Daoy (cell line): ENCODE results near the gene HNRNPA3. TPM values are rescaled to one million over a fixed set of nuclear protein-coding genes. Genes with fewer than 3 reads are reported as not detected.
A peak's percentile ranks its signal among the peaks of the same experiment; 100 is the strongest.
"Not testable (repeated sequence)": the region's sequence is repeated elsewhere in the genome, so short reads cannot be mapped to it uniquely, and the experiment has no call there.

ENCODE experiments used
- DNase-seq: peaks from one replicate; pipeline ENCODE4 v3.0.0-alpha.2; 2015; ENCODE audit warnings: low read depth
- total RNA-seq: library from RNA; depleted of rRNA; stranded (reverse); fragments of >200 nt; shearing (Covaris generic); gene quantifications from 2 replicates; pipeline ENCODE4 v1.2.3, GENCODE V29; 2014

Gene HNRNPA3
- total RNA-seq, 1 experiment from 2014 or later: 52.1 TPM

DNA sequence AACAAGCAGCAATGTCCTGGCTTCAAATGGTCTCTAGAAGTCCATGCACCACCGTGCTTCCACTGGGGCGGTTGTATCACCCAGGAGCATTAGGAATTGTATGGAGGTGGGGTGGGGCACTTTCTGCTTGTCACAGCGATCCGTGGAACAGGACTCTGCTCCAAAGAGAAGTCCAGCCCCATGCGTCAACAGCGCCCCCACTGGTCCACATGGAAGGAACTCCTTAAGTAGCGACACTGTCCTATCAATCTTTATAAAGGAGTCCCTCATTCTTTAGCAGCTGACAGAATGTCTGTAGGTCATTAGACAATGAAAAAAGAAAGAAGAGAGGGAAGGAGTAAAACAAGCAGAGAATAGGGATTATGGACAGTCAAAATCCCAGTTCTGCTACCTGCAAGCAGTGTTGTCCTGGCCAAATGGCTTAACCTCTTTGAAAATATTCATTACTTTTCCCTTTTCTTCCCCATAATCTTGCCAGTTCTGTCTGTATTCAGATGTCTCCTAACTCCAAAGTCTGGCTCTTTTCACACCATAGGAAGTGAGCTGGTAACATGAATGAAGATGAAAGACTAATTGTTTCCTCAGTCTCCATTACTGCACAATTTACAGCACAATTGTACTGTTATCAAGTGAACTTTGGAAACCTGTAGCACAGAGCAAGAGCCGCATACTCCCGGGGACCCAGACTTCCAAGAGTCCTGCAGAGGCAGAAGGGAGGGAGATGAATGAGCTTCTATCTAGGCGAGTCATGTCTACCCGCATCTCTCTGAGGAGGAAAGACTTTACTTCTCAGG lies 42.0 kb downstream of the HNRNPA3 start:
- peak; percentile 46 for DNase-seq

GRCh38 chr2:177255227-177255601 lies 42.6 kb downstream of the HNRNPA3 start:
- DNase-seq: no peak

GRCh38 chr2:177256026-177256425 lies 43.4 kb downstream of the HNRNPA3 start:
- DNase-seq: no peak

DNA sequence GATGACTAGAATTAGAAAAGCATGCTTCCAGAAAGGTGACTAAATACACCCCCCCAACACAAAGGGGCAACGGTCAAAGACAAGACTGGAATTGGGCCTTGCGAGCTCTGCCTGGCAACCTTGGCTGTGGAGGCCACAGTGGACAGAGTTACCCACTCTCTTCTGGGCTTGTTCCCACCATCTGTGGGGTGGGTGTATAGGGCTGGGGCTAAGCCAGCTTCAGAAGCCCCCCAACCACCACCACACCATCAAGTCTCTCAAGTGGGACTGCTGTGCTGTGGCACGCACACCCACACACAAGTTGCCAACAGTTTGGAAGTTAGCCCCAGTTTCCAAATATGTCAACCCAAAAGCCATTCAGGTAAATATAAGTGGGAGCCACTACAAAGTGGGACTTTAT lies 44.1 kb downstream of the HNRNPA3 start:
- no peak for DNase-seq

- DNase-seq: no peak
These were observed 44.9 kb downstream of the HNRNPA3 start for GRCh38 chr2:177257471-177257870.

DNA sequence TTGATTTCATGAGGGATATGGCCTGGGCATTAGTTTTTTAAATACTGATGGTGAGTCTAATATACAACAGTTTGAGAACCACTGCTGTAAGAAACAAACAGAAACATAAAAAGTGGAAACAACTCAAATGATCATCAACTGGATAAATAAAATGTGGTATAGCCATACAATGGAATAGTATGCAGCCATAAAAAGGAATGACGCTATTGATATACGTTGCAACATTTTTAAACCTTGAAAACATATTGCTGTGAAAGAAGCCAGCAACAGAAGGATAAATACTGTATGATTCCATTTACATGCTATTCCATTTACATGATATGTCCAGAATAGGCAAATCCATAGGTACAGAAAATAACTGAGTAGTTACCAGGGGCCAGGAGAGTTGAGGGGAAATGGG lies 45.5 kb downstream of the HNRNPA3 start:
- DNase-seq: no peak

GRCh38 chr2:177260379-177260778 lies 47.8 kb downstream of the HNRNPA3 start:
- no peak for DNase-seq

- no peak for DNase-seq
These were observed 48.8 kb downstream of the HNRNPA3 start for GRCh38 chr2:177261116-177262060.

DNA sequence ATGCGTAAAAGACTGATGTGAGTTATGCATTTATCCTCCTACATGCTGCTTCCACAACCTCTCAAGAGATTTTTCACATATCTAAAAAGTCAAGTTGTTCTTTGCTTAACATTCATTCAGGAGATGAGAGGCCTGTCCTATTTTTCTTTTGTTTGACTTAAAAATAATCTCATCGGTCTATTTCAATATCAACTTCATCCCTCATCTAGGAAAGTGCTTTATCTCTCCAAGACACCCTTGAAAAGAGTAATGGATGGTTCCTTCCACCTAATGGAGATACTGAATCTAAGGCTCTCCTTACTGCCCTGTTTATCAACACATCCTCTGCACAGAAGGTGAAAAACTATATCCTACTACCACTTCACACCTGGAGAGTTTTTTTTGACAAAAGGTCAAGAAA lies 49.5 kb downstream of the HNRNPA3 start:
- no peak for DNase-seq

DNA sequence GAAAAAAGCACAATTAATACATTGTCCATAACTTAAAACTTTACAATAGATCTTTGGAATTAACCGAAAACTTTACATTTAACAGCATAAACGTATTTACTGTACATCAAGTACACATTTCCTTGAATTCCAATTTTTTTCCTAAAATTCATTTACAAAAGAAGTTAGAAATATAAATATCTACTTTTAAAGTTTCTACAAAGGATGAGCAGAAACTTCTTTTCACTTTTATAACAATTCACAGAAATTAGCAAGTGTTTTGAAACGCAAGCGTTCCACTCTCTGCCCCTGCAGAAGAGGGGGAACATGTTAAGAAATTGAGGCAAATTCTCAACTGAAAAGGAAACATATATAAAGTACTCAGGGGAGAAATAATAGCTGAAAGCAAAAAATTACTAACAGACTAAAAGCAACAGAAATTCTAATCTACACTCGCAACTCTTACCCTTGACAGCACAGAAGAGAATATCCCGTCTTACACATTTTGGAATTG lies 50.4 kb downstream of the HNRNPA3 start:
- DNase-seq: no peak

GRCh38 chr2:177263451-177264208 lies 51.0 kb downstream of the HNRNPA3 start:
- peak; percentile 98 for DNase-seq

DNA sequence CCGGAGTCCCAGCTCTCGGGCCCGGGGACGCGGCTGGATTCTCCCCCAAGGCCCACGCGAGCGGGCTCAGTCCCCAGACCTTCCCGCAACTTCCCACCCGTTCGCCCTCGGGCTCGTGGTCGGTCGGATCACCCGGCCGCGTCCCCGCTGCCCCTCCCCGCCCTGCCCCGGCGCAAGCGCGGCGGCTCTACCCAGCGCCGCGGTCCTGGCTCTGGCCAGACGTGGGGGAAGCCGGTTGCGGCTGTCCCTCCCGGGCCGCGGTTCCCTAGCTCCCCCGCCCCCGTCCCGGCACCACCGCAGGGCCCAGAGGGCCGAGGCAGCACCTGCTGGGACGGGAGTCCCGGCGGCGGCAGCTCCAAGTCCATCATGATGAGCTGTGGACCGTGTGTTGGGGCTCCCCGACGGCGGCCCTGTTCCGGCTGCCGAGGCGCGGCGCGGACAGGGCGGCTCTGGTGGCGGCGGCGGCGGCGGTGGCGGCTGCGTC lies 51.7 kb downstream of the HNRNPA3 start:
- no peak for DNase-seq

GRCh38 chr2:177264693-177265587 lies 52.3 kb downstream of the HNRNPA3 start, which contains the start of gene NFE2L2:
NFE2L2 (minus strand) TSS chr2:177264727; CDS start chr2:177264576, 151 bp downstream.
- DNase-seq: peak; percentile 92

DNA sequence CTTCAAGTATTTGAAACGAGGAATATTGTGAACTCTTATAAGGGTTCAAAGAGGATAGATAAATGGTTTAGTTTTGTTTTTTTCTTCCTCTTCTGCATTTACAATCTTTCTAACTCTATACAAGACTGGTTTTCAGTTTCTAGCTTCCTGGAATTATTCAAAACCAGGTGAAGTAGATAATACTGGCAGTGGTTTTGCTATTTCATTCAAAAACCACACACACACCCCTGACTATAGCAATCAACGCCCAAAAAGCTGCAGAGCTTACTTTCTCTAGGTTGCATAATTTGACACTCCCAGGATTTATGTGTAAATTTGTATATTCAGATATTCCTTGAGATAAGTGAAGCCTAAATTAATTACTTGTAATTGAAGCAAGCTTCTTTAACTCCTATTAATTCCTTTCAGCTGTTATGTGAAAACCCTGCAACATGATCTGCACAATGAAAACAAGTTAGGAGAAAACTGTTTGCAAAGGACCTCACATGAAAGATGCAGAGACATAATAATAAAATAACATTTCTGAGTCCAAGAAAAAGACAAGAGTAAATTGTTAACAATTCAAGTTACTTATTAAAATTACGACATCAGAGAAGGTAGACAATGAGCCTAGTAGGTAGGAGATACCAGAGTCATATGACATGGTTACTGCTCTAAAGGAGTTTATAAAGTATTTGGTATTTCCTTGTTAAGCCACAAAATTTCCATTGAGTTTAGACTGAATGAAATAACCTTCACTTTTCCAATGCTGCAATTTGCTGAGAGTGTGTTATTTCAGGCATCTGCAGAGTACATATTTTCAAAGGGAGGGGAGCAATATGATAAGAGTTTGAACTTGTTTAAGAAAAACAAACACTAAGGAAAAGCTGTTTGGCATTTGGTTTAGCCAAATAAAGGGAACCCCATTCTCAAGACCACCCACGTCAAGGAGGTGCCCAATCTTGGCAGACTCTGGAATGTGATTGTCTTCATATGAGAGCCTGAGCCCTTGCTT lies 53.5 kb downstream of the HNRNPA3 start:
- DNase-seq: no peak

DNA sequence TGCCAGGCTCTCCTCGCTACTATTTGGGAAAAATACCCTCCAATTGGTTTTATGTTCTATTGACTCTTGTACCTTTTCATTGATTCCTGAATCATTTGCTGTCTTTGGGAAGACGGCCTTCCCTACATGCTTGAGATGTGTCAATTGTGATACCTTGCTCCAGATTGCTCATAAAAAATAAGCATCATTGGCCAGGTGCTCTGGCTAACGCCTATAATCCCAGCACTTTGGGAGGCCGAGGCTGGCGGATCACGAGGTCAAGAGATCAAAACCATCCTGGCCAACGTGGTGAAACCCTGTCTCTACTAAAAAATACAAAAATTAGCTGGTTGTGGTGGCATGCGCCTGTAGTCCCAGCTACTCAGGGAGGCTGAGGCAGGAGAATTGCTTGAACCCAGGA lies 54.4 kb downstream of the HNRNPA3 start:
- DNase-seq: not testable (repeated sequence)

GRCh38 chr2:177268187-177268871 lies 55.7 kb downstream of the HNRNPA3 start:
- DNase-seq: no peak

- DNase-seq: no peak
These were observed 56.3 kb downstream of the HNRNPA3 start for GRCh38 chr2:177268901-177269300.

- DNase-seq: no peak
These were observed 57.9 kb downstream of the HNRNPA3 start for GRCh38 chr2:177270531-177270930.
